SH-SY5Y (cell line): ENCODE data around the gene BIRC2.

Experiments used
- GATA2 ChIP-seq: IDR thresholded peaks from 2 replicates; pipeline ENCODE4 v1.6.1; 2011; ENCODE audit warnings: mild to moderate bottlenecking, low read depth, low read length
- GATA3 ChIP-seq: IDR thresholded peaks from 2 replicates; pipeline ENCODE4 v1.6.1; 2011; ENCODE audit warnings: low read depth, mild to moderate bottlenecking, low read length, moderate library complexity

DNA sequence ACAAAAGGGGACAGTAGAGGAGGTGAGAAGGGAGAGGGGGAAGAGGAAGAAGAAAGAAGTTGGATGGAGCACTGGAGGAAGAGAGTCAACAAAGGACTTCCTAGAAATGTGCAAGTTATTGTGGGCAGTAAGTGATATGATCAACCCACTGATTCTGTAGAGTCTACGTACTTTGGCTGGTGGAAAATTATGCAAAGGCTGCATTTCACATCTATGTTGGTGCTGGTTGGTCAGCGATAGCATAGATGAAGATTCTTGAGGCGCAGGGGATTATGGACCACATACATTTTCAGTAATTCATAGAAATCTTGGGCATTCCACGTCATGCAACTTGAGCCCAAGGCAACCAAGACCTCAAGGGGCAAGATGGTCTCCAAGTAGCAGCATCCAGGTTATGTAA lies 42.3 kb upstream of the BIRC2 start:
- TF ChIP-seq GATA2 (no peak), GATA3 (no peak)
